GM21390 (cell line): Measurements from ENCODE around the gene CCDC187.
"Not testable (repeated sequence)": the region's sequence is repeated elsewhere in the genome, so short reads cannot be mapped to it uniquely, and the experiment has no call there.

Experiments
- ATAC-seq: cut with Tn5 transposase; IDR thresholded peaks from one replicate; pipeline ENCODE4 v1.9.1; 2021; ENCODE audit not compliant: unreplicated experiment

CCDC187 gene

DNA sequence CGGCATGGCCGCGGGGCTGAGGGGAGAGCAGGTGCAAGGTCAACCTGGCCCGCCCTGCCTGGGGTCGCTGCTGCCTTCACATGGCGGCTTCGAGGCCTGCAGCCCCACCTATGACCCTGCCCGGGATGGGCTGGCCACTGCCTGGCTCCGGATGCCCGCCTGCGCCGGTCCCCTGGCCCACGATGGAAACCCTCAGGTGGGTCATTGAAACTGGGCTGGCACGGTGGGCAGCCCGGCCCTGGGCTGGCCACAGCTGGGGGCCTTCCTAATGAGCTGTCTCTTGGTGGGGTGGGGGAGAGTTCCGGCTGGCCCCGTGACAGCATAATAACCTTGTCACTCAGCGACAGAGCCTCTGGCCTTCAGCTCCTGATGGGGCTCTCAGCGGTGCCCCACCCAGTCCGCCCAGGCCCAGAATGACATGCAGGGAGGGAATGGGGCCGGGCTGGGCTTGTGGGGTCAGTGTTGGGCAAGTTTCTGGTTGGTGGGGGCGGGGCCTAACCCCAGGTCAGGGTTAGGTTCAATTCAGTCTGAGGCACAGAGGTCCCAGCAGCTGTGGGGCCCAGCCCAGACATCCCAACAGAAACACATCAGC is at the start of gene CCDC187:
TSS of gene CCDC187 (minus strand) at position 270 of the 592 bp plus-strand sequence. CDS start at position 6, 264 bp downstream.
- ATAC-seq, result no peak

DNA sequence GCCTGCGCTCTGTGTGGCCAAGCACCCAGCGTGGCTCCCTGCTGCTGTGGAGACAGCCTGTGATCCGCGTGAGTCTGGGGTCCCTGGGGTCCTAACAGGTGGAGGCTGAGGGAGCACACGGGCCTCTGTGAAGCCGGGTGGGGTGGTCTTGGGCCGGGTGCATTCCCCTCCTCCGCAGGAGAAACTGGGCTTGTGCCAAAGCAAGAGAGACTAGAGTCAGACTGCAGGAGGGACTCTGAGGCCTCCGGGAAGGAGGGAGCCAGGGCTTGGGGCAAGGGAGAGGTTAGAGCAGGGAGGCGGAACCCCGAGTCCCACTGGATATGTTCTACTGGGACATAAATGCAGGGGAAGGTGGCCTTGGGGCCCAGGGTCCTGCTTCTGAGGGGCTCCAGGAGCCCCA is 49.2 kb upstream of the CCDC187 start:
- no peak for ATAC-seq

DNA sequence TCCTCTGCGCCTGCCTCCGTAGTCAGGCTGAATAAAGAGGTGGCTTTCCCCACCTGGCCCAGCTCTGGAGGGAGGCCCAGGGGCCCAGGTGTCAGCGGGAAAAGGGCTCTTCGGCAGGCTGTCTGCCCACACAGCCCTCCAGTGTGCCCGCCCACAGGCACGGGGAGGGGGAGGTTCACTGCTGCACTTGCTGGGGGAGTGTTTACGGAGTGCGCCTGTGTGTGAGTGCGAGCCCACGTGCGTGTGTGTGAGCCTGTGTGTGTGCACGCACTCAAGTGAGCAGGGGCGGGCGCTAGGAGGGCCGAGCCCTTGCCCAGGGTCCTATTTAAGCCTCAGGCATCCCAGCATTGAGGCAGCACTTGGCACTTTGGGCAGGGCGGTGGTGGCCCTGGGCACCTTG is 48.8 kb upstream of the CCDC187 start:
- ATAC-seq, result no peak

DNA sequence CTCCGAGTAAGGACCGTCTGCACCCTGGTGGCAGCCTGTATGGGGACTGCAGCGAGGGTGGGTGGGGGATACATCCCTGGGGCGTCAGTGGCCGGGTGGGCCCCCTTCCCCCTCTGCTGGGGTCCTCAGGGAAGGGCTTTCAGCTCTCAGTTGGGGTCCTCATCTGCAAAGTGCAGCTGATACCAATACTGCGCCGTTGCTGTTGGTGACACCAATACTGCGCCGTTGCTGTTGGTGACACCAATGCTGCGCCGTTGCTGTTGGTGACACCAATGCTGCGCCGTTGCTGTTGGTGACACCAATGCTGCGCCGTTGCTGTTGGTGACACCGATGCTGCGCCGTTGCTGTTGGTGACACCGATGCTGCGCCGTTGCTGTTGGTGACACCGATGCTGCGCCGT is 48.0 kb upstream of the CCDC187 start:
- not testable (repeated sequence) for ATAC-seq

DNA sequence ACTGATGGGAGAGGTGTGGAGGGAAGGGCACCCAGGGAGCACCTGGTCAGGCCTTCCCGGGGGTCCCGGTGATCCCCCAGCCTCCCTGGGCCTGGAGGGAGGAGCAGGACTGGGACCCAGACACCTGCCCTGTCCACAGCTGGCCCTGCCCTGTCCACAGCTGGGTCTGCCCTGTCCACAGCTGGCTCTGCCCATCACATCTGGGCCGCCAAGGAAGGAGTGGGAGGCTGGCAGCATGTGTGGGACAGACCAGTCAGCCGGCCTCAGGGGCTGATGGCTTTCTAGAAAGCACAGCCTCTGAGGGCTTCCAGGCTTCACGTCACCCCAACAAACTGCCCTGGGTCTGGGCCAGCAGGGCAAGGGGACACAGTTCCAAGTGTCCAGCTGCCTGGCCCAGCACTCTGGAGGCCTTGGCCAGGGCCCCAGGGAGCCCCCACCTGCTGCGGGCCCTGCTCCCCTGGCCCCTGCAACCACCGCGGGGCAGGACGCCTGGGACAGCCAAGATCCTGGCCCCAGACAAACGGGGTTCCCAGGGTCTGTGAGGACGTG is 47.4 kb upstream of the CCDC187 start:
- no peak for ATAC-seq

DNA sequence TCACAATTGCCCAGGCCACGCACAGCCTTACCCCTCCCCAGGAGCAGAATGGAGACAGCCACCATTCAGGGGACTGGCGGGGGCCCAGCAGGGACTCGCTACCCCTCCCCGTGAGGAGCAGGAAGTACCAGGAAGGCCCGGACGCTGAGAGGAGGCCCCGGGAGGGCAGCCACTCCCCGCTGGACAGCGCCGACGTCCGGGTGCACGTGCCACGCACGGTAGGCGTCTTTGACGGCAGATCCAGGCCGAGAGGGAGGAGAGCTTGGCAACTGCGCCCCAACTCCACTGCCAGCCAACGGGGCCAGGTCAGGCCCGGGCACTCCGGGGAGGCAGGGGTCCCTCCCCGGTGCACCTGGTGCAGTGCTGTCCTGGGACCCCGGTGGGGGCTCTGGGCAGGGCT is 45.7 kb upstream of the CCDC187 start:
- ATAC-seq, result no peak

DNA sequence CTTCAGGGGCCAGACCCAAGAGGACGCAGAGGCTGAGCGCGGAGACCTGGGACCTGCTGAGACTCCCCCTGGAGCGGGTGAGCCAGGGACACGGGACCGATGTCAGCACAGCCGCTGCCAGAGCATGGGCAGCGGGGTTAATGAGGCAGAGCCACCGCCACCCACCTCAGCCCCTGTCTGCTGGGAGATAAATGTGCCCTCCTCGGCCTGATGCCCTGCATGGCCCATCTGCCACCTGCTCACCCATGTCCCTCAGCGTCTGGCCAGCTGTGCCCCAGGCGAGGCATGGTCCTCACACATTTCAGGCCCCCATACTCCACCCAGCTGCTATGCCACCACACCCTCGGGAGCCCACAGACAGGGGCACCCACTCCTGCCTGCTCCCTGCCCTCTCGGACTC is 44.8 kb upstream of the CCDC187 start:
- no peak for ATAC-seq

DNA sequence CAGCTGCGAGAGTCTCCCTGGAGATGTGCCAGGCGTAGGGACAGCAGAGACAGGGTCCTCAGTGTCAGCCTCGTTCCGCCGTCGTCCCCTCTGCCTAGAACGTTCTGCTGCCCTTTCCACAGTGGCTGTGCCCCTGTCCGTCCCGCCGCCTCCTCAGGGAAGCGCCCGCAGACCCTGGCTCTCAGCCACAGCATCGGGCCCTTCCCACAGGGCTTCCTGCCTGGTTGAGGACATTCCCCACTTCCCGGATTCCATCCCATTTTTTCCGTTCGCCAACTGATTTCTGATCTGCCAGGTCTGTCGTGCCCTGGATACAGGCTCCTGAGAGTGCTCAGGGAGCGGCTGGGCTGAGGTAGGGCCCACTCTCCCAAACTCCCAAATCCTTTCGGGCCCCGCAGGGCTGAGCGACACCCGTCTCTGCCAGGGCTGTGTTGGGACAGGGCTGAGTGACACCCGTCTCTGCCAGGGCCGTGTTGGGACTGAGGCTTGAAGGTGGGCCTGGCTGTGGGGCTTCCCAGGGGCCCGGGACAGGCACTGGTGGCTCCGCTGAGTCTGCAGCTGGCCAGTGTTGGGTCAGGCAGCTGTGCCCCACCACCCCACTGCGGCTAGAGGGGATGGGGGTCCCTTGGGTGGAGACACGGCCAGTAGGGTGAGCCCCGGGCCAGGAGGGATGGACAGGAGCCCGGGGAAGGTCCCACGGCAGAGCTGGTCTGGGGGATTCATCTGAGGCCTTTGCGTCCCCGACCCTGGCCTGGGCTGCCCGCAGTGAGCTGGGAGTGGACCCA is 43.8 kb upstream of the CCDC187 start:
- no peak for ATAC-seq

DNA sequence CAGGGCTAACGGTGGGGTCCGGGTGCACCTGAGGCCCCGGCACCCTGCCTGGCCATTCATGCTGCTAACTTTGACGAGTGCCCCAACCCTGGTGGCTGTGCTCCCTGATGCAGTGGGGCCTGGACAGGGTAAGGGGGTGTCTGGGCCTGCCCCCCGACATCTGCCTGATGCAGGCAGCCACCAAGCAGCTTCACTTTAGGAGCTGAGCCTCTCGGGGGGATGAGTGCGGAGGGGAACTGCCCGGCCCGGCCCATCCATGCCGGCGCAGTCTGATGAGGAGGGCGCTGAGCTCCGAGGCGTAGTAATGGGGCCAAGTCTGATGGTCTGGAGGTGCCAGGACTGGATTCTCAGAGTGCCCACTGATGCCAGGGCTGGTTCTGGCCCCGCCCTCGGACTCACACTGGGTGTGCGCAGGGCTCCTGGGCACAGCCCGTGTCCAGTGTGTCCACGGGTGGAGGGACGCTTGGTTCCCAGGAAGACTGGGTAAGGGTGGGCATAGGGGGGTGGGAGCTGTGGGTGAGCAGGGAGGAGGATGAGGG is 43.1 kb upstream of the CCDC187 start:
- ATAC-seq, result no peak

DNA sequence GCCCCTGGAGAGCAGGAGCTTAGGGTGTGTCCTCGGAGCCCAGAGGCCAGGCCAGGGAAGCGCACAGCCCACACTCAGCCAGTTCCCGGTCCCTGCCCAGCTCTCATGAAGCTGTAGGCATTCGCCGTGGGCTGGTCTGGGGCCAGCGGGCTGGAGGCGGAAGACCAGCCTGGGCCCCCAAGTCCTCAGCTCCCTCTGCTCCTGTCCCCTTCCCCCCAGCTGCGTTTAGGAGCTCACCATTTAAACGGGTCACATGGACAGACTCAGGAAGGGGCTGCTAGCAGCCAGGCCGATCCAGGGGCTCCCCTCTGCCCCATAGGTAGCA is 42.2 kb upstream of the CCDC187 start:
- ATAC-seq, result no peak

DNA sequence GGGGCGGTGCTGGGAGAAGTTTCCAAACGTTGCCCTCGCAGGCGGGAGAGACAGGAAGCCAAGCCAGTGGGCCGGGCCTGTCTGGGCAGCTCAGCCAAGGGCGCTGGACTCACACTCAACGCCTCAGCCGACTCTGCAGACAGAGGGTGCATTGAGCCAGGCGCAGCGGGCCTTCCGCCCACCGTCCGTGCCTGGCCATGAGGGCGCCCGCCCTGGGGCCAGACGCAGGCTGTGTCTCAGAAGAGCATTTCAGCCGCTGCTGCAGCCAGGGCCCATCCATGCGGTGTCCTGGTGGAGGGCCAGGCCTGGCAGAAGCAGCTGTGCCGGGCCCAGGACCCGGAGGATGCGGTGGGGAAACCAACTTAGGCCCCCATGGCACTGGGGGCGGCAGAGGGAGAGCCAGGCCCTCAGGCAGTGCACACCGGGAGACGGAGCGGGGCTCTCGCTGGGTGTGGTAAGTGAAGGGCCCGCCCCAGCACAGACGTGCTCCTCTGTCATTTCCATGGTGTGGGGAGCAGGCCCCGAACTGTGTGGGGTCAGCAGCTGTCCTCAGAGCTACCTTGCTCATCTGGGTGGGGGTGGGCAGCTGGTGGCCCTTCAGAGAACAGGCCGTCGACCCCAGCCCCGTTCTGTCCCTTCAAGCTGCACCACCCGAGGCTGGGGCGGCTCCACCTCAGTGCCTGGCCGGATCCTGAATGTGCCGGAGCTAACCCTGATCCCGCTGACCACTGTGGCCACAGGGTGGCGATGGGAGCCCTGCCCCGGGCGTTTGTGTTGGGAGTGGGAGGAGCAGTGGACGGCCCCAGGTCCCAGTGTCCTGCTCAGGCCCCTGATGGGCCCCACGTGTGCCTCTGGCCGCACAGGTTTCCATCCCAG is 41.6 kb upstream of the CCDC187 start:
- ATAC-seq, result no peak

DNA sequence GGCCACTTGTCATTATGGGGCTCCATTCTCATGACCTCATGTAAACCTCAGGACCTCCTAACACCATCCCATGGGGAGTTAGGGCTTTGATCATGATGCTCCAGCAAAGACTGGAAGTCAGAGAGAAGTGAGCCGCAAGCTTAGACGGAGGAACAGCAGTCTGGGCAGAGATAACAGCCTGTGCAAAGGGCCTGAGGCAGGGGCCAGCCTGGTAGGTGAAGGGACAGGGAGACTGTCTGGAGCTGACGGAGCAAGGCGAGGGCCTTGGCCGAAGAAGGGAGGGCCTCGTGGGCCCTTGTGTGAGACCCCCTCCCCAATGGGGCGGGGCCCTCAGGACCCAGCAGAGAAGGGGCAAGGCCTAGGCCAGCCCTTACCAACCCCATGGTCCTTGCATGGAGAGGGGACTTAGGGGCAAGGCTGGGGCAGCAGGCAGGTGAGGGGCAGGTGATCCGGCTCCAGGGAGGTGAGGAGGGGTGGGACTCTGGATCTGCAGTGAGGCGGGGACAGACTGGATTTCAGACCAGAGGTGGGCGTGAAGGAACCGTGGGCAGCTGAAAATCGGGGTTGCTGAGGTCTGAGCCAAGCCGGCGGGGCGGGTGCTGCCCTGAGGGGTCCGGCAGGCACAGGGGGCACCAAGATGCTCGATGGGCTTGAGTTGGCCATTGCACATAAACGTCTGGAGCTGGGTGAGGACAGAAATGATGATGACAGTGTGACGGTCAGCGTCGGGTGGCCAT is 40.8 kb upstream of the CCDC187 start:
- no peak for ATAC-seq

DNA sequence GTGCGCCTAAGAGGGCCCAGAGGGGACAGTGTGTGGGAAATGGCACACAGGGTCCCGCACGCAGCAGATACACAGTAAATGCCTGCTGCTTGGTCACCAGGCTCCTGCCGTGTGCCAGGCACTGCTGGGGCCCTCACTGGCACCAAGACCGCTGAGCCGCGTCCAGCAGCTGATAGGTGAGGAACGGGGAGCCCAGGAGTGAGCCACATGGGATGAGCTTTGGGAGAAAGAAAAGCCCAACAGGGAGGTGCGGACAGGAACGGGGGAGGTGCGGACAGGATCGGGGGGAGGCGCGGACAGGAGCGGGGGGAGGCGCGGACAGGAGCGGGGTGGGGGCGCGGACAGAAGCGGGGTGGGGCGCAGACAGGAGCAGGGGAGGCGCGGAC is 40.0 kb upstream of the CCDC187 start:
- ATAC-seq, result no peak

DNA sequence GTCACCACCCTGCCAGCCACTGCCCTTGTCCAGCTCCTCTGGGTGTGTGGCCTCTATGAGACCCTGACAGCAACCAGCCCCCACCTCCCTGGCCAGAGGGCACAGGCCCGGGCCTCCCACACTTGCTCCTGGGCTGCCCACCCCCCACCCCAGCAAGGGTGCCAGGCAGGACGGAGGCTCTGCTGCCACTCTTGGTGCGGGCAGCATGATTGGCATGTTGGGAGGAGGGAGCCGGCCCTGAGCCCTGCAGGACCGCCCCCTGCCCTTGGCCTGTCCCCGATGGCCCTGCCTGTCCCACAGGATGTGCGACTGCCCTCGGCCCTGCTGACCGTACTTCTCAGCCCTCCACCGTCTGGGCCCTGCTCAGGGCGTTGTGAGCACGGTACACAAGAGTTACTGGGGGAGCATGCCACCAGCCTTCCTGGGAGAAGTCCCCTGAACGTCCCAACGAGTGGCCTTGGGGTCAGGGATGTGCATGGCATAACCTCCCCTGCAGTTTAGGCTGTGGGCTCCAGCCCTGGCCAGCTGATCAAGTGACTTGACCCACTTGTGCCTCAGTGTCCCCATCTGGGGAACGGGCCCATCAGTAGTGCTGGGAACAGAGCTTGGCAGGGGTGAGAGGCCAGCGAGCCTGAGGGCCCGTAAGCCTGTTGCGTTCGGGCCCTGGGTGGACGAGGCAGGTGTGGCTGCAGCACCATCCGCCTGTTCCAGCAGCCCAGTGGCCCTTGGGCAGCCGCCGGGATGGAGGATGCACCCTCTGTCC is 39.4 kb upstream of the CCDC187 start:
- no peak for ATAC-seq

DNA sequence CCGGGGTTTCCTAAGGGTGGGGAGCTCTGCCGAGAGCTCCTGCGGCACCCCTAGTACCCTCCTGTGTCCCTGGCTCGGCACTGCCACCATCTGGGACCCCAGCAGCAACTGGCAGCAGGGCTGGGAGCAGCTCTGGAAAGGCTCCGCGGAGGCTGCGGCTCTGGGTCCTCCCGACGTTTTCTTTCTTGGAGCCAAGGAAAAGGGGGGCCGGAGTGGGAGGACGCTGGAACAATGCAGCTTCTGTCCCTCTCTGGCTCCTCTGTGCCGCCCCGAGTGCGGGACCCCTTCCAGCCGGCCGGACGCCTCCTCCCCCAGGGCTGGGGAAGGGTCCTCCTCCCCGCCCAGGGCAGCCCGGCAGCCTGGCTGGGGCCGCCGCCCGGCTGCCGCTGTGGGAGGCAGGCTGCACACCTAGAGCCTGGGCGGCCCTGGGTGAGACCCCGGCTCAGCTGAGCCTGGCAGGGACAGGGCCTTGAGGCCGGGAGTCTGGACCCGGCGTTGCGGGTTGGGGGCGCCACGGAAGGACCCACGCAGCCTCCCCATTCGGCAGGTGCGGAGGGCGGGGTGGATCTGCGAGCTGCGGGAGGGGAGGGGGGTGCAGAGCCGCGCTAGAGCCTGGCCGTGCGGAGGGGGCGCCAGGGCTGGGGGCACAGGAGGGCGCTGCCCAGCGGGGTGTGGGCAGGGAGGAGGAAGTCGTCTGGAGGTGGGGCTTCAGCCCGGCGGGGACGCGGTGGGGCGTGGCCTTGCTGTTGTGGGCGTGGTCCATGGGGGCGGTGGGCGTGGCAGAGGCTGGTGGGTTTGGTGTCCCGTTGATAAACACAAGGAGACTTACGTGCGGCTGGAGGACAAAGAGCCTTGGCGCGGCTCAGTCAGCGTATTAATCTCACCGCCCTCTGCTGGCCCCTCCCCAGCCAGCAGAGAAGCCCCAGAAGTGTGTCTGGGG is 38.6 kb upstream of the CCDC187 start:
- no peak for ATAC-seq

DNA sequence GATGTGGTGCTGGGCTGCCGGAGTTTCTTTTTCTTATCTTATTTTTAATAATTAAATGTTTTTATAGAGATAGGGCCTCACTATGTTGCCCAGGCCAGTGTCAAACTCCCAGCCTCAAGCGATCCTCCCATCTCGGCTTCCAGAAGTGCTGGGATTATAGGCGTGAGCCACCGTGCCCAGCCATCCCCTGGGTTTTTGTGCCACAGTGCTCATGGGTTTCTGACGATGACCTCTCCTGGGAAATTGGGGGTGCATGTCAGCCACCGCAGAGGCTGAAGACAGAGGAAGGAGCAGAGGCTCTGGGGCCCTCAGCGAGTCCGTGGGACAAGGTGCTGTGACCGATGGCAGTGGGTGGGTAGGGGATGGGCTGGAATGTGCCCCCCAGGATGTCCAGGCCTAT is 37.9 kb upstream of the CCDC187 start:
- ATAC-seq, result no peak

DNA sequence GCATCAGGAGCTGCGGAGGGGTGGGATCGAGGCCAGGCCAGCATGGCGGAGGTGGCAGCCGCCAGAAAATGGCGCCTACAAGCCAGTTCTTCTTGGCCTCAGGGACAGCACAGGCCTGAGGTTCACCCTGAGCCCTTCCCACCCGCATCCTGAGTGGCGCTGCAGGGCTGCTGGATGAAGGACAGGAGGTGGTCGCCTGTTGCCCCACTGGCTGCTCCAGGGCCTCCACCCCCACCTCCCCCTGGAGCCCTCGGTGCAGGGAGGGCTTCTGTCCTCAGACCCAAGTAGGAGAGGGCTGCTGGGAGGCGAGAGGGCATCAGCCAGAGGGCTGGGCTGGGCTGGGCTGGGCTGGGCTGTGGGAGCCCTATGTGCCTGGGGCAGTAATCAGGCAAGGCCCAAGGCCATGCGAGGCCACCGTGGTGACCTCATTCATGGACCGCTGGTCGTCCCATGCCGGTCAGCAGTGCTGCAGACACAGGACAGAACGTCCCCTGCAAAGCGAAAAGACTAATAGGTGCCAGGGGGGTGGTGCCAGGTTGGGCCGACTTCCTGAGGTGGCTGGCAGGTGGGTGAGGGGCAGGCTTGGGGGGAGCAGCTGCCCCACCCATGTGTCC is 37.3 kb upstream of the CCDC187 start:
- ATAC-seq, result no peak

DNA sequence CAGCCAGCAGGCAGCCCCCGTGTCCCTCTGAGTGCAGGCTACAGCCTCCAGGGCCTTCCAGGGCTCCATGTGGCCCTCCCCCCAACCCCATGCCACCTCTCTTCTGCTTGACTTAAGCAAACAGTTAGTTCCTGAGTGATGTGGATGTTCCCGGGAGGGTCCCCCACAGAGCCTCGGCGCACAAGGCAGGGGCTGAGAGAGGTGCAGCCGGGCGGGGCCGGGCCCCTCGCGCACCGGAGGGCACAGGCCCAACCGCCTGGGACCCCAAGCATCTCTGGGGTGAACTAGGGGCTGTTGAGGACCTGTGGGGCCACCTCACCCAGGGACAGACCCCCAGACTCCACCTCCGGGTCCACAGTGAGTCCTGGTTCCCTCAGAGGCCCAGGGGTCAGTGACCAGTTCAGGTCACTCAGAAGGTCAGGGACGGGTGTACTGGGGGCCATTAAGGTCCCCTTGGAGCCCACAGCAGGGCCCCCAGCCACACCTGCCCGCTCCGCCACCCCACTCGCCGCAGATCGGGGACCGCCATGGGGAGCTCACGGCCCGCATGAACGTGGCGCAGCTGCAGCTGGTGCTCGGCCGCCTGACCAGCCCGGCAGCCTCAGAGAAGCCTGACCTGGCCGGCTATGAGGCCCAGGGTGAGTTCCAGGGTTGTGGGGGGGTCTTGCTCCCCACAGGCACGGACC is 36.6 kb upstream of the CCDC187 start:
- no peak for ATAC-seq
